OCI-LY7 (cell line): Measurements from ENCODE around the gene OR13C4.
"Not testable (repeated sequence)": the region's sequence is repeated elsewhere in the genome, so short reads cannot be mapped to it uniquely, and the experiment has no call there.

ENCODE experiments used
- EZH2phosphoT487 ChIP-seq: fragments of 200-600 bp; sonication (generic); IDR thresholded peaks from 2 replicates; pipeline ENCODE4 v1.6.1; 2018; ENCODE audit warnings: low read depth, borderline replicate concordance, mild to moderate bottlenecking, mixed run types, antibody characterized with exemption, low read length, moderate library complexity, mixed read lengths
- TF ChIP-seq, protein P1 (sequence below): fragments of 200-600 bp; sonication (generic); conservative IDR thresholded peaks from 2 replicates; pipeline ENCODE4 v1.5.1; 2014; ENCODE audit warnings: mild to moderate bottlenecking, antibody characterized with exemption, low read length, moderate library complexity, mixed read lengths

DNA sequence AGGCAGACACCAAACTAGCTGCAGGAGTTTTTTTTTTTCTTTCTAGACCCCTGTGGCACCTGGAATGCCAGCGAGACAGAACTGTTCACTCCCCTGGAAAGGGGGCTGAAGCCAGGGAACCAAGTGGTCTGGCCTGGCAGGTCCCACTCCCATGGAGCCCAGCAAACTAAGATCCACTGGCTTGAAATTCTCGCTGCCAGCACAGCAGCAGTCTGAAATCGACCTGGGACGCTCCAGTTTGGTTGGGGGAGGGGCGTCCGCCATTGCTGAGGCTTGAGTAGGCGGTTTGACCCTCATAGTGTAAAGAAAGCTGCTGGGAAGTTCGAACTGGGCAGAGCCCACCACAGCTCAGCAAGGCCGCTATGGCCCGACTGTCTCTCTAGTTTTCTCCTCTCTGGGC is 6.8 kb downstream of the OR13C4 start:
- TF ChIP-seq, protein P1, sequence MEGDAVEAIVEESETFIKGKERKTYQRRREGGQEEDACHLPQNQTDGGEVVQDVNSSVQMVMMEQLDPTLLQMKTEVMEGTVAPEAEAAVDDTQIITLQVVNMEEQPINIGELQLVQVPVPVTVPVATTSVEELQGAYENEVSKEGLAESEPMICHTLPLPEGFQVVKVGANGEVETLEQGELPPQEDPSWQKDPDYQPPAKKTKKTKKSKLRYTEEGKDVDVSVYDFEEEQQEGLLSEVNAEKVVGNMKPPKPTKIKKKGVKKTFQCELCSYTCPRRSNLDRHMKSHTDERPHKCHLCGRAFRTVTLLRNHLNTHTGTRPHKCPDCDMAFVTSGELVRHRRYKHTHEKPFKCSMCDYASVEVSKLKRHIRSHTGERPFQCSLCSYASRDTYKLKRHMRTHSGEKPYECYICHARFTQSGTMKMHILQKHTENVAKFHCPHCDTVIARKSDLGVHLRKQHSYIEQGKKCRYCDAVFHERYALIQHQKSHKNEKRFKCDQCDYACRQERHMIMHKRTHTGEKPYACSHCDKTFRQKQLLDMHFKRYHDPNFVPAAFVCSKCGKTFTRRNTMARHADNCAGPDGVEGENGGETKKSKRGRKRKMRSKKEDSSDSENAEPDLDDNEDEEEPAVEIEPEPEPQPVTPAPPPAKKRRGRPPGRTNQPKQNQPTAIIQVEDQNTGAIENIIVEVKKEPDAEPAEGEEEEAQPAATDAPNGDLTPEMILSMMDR: not testable (repeated sequence)
- TF ChIP-seq EZH2phosphoT487: not testable (repeated sequence)
